Subcutaneous abdominal adipose tissue (tissue), 5 donors: Measurements from ENCODE around the gene SLC1A7.

ENCODE experiments used
- H3K27ac ChIP-seq: one replicate; pipeline ENCODE4 v1.7.0; 2013; ENCODE audit warnings: low read depth, mild to moderate bottlenecking, inconsistent platforms, low read length, moderate library complexity
- H3K27me3 ChIP-seq, 5 donors: one replicate each; pipeline ENCODE4 v1.7.0; 2013; ENCODE audit warnings: low read length in 5 of 5, inconsistent platforms in 1 of 5; ENCODE audit not compliant: control insufficient read depth in 5 of 5, insufficient read depth in 4 of 5
- H3K36me3 ChIP-seq, 5 donors: one replicate each; pipeline ENCODE4 v1.7.0; 2013; ENCODE audit warnings: low read length in 5 of 5; ENCODE audit not compliant: control insufficient read depth in 5 of 5, insufficient read depth in 5 of 5
- H3K4me1 ChIP-seq, 5 donors: one replicate each; pipeline ENCODE4 v1.7.0; 2013; ENCODE audit warnings: low read length in 5 of 5, mild to moderate bottlenecking in 3 of 5, moderate library complexity in 1 of 5; ENCODE audit not compliant: control insufficient read depth in 5 of 5, insufficient read depth in 5 of 5
- H3K4me3 ChIP-seq, 5 donors: one replicate each; pipeline ENCODE4 v1.7.0; 2013; ENCODE audit warnings: low read length in 5 of 5, low read depth in 1 of 5
- H3K9ac ChIP-seq, 5 donors: one replicate each; pipeline ENCODE4 v1.7.0; 2013; ENCODE audit warnings: low read length in 5 of 5, mild to moderate bottlenecking in 4 of 5, moderate library complexity in 3 of 5
- H3K9me3 ChIP-seq, 5 donors: one replicate each; pipeline ENCODE4 v1.7.0; 2013; ENCODE audit warnings: low read length in 5 of 5; ENCODE audit not compliant: control insufficient read depth in 5 of 5
- donor health status: healthy.
- donor health status: healthy.
- donor health status: healthy.
- donor health status: healthy.
- donor health status: healthy.

SLC1A7 gene

GRCh38 chr1:53066488-53066887 is 76.0 kb downstream of the SLC1A7 start:
- no peak overlapping the region for H3K27ac ChIP-seq
- no peak overlapping the region for H3K4me3 ChIP-seq
- H3K4me1 ChIP-seq = peaks cover 0 to 26% (median 18%) of the 10 kb centered on the region in 5 donors
- no peak overlapping the region for H3K9ac ChIP-seq
- peaks cover 4 to 12% (median 8%) of the 10 kb centered on the region in 5 donors for H3K27me3 ChIP-seq
- no peaks in the 10 kb centered on the region for H3K9me3 ChIP-seq
- H3K36me3 ChIP-seq = peaks cover 0 to 12% (median 7%) of the 10 kb centered on the region in 5 donors

- peaks cover 7 to 17% (median 11%) of the 10 kb centered on the region in 5 donors for H3K27me3 ChIP-seq
- no peaks in the 10 kb centered on the region for H3K9me3 ChIP-seq
- peaks cover 0 to 6% (median 0%) of the 10 kb centered on the region in 5 donors for H3K36me3 ChIP-seq
- no peak overlapping the region for H3K9ac ChIP-seq
- H3K27ac ChIP-seq = no peak overlapping the region
- H3K4me3 ChIP-seq = no peak overlapping the region
- H3K4me1 ChIP-seq = peaks cover 0 to 34% (median 23%) of the 10 kb centered on the region in 5 donors
Observed at GRCh38 chr1:53065391-53065790, 77.0 kb downstream of the SLC1A7 start.

GRCh38 chr1:53063744-53064515 is 78.5 kb downstream of the SLC1A7 start:
- Histone ChIP-seq H3K4me1 (peaks cover 0 to 34% (median 23%) of the 10 kb centered on the region in 5 donors), H3K4me3 (peak overlapping the region in 3 of 5 donors; percentile 45 to 64 (median 62)), H3K9ac (no peak overlapping the region), H3K27me3 (peaks cover 7 to 20% (median 11%) of the 10 kb centered on the region in 5 donors), H3K27ac (no peak overlapping the region), H3K36me3 (peaks cover 0 to 2% (median 0%) of the 10 kb centered on the region in 5 donors), H3K9me3 (no peaks in the 10 kb centered on the region)

- peak overlapping the region in 3 of 5 donors; percentile 60 to 63 (median 61) for H3K9ac ChIP-seq
- H3K27ac ChIP-seq = no peak overlapping the region
- H3K4me1 ChIP-seq = peaks cover 0 to 34% (median 23%) of the 10 kb centered on the region in 5 donors
- no peaks in the 10 kb centered on the region for H3K9me3 ChIP-seq
- peaks cover 7 to 20% (median 11%) of the 10 kb centered on the region in 5 donors for H3K27me3 ChIP-seq
- peak overlapping the region; percentile 45 to 67 (median 64) for H3K4me3 ChIP-seq
- no peaks in the 10 kb centered on the region for H3K36me3 ChIP-seq
Observed at GRCh38 chr1:53062708-53063591, 79.5 kb downstream of the SLC1A7 start.

- H3K9me3 ChIP-seq = no peaks in the 10 kb centered on the region
- H3K27me3 ChIP-seq = peaks cover 7 to 20% (median 11%) of the 10 kb centered on the region in 5 donors
- H3K9ac ChIP-seq = peak within 1 kb of the TSS in 3 of 5 donors; percentile 60 to 63 (median 61)
Observed at GRCh38 chr1:53061859-53062707, 80.4 kb downstream of the SLC1A7 start, which contains the start of gene PODN. PODN (plus strand) TSS chr1:53062213; CDS start chr1:53069856, 7,643 bp downstream.

GRCh38 chr1:53061123-53061858 is 81.1 kb downstream of the SLC1A7 start:
- Histone ChIP-seq H3K4me3 (peak overlapping the region; percentile 58 to 67 (median 63)), H3K27ac (peak overlapping the region; percentile 55), H3K27me3 (peaks cover 7 to 20% (median 11%) of the 10 kb centered on the region in 5 donors), H3K36me3 (no peaks in the 10 kb centered on the region), H3K4me1 (peaks cover 0 to 31% (median 28%) of the 10 kb centered on the region in 5 donors), H3K9me3 (no peaks in the 10 kb centered on the region), H3K9ac (peak overlapping the region in 1 of 5 donors; percentile 44)

More at GRCh38 chr1:53061859-53062707, 80.4 kb downstream of the SLC1A7 start, which contains the start of gene PODN:
- peak within 1 kb of the TSS; percentile 62 to 67 (median 64) for H3K4me3 ChIP-seq
- peak within 1 kb of the TSS; percentile 55 for H3K27ac ChIP-seq
- peaks cover 0 to 37% (median 27%) of the 10 kb centered on the region in 5 donors for H3K4me1 ChIP-seq
- no peaks in the 10 kb centered on the region for H3K36me3 ChIP-seq

GRCh38 chr1:53060579-53060978 is 81.9 kb downstream of the SLC1A7 start:
- Histone ChIP-seq H3K36me3 (no peaks in the 10 kb centered on the region), H3K27ac (no peak overlapping the region), H3K4me3 (no peak overlapping the region), H3K27me3 (peaks cover 7 to 20% (median 11%) of the 10 kb centered on the region in 5 donors), H3K9ac (no peak overlapping the region), H3K9me3 (no peaks in the 10 kb centered on the region), H3K4me1 (peaks cover 0 to 31% (median 28%) of the 10 kb centered on the region in 5 donors)

- H3K9ac ChIP-seq = no peak overlapping the region
- H3K9me3 ChIP-seq = no peaks in the 10 kb centered on the region
- H3K27me3 ChIP-seq = peaks cover 0 to 8% (median 5%) of the 10 kb centered on the region in 5 donors
- peaks cover 0 to 18% (median 14%) of the 10 kb centered on the region in 5 donors for H3K4me1 ChIP-seq
- H3K36me3 ChIP-seq = peaks cover 11 to 17% (median 12%) of the 10 kb centered on the region in 5 donors
- no peak overlapping the region for H3K27ac ChIP-seq
- H3K4me3 ChIP-seq = no peak overlapping the region
Observed at GRCh38 chr1:53057127-53057526, 85.3 kb downstream of the SLC1A7 start.
